ENCODE measurements around the gene GM2A.

The GM2A gene

DNA sequence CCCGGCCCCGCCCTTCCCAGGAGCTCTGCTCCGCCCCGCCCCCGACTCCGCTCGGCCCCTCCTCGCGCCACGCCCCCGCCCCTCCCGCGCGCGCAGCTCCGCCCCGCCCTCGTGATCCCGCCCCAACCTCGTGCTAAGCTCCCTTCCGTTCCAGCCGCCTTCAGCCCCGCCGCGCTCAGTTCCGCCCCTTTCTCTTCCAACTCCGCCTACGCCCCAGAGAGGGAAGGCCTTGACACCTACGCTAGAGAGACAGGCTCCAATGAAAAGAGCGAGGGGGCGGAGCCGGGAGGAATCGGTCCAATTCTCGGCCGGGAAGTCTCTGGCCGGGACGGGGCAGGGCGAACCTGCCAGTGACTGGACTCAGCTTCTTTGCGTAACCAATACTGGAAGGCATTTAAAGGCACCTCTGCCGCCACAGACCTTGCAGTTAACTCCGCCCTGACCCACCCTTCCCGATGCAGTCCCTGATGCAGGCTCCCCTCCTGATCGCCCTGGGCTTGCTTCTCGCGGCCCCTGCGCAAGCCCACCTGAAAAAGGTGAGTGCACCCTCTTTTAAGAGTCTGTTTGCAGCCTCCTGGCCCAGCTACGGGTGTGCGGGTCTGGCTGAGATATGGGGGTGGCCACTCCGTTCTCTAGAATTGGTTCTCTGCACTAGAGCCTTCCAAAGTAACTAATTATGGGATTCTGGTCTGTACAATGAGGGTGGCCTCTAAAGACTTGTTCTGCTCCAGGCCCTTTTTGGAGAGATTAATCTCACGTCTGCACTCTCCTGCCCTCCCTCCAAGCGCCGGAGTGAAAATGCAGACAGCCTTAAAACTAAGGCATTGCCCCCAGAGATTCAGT lies at the start of gene GM2A:
GM2A (plus strand) TSS at position 424 of the 843 bp plus-strand sequence; CDS start at position 456, 32 bp downstream.
- DNase-seq (ENCODE audit: low read depth in 2 of 2) = peak; percentile 94 to 97

DNA sequence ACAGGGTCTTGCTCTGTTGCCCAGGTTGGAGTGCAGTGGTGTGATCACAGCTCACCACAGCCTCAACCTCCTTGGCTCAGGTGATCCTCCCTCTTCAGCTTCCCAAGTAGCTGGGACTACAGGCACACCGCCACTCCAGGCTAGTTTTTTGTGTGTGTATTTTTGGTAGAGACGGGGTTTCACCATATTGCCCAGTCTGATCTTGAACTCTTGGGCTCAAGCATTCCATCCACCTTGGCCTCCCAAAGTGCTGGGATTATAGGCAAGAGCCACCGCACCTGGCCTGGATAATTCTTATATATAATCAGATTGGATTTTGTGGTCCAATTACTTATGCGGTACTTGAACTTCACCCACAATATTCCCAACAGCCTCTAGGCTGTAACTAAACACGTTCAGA lies 48.9 kb upstream of the GM2A start:
- DNase-seq (ENCODE audit: low read depth in 2 of 2) = no peak

DNA sequence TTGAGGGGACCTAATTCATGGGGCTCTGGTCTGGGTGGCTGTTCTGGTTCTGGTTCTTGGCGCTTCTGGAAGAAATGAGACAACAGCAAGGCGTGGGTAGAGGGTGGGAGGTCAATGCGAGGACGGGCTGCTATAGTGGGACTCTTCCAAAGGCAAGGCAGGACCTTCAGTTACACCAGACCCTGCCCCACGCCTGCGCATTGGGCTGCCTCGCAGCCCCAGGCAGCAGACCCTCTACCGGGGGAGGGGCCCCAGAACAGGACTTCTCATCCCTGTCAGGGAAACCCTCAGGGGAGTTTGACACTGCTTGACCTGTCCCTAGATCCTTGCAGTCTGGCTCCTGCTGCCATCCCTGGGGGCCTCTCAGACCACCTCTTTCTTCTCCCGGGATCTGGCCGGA lies 47.6 kb upstream of the GM2A start:
- no peak for DNase-seq (ENCODE audit: low read depth in 2 of 2)

DNA sequence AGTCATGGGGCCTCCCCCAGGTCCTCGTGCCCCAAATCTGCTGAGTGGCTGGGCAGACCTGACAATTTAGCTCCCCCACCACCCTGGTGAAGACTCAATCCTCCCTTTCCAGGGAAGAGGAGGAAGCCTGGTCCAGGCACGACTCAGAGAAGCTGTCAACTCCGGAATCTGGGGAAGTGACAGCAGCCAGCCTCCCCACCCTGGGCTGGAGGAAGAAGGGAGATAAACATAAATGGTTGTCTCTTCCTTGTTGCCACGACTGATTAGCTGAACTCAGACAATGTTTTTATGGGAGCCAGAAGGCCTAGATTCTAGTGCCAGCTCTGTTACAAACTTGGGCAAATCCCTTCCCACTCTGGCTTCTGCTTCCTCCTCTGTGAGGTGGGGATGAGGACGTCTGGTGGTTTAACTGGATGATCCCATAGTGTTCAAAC lies 44.5 kb upstream of the GM2A start:
- no peak for DNase-seq (ENCODE audit: low read depth in 2 of 2)

DNA sequence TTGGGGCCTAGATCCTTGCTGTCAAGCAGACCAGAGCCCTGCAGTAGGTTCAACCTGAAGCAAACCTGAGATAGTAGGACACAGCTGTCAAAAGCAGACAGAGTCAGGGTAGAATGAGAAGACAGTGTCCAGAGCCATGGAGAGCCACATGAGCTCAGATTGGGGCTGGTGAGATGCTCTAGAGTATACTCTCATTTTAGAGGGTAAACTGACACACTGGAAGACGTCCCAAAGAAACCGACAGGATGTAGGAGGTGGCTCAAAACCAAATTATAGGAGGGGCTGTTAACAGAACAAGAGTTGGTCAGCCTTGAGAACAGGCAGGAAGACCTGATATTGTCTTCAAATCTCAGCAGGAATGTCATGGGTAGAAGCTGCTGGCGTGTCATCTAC lies 40.6 kb upstream of the GM2A start:
- DNase-seq (ENCODE audit: low read depth in 2 of 2) = no peak

DNA sequence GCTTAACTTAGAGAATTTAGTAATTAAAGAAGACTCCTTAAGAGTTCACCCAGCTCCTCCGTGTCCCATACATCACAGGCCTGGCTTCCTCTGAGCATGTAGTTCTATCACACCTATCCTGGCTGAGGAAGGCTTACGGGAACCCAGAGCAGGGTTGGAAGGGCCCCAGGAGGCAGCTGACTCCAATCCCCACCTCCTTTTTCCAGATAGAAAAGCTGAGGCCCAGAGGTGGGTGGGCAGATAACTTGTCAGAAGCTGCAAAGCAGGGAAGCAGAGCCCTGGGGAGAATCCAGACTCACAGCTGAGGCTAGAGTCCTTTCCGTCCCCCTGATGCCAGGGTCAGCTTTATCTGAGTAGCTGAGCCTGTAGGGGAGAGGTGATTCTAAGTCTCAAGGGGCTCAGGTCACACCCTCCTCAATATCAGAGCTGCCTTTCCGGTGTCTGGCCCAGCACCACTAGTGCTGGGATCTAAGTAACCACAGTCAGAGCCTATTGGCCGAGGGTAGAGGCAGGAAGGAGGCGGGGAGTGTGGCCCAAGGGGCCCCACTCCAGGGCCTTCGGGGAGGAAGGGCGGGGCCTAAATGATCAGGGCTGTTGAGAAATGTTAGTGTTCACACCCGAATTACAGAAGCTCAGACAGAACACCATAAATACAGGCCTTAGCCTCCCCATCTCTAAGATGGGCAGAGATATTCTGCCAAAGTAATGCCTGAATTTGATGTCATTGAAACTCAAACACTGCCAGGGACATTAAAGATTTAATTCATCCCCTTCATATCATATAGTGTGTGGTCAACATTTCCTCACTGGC lies 39.0 kb upstream of the GM2A start:
- peak; percentile 66 to 67 for DNase-seq (ENCODE audit: low read depth in 2 of 2)

DNA sequence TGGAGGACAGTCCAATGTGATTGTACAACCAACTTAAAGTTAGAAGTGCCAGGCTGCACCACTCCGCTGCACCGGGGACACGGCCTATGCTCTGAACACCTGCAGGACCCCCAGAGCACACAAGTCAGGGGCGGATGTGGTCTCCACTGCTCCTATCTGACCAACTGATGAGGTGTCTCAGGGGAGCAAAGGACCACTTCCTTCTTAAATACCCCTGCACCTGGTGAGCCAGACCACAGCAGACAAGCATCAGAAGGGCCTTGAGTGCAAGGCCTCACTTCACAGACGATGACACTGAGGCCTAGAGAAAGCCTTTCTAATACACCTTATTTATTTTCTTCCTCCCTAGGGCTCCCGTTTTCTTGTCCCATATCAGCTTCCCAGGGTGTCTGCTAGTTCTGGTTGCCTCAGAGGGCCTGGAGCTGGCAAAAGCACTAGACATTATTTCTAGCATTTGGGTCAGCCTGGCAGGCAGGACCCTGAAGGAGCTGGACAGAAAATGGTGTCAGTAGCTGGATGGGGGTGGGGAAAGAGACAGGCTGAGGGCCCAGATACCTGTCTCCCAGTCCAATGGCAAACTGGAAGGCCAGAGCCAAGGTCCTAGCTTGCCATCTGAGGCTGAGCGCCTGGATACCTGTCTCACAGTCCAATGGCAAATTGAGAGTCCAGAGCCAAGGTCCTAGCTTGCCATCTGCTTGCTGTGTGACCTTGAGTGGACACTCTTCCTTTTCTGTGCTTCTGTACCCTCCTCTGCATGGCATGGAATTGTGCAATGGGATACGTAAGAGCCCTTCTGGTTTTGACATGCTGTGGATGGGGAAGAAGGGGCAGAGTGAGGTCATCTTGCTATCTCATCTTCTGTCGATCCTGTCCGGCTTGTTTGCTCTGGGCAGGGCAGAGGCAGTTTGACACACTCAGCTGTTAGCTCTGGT lies 38.1 kb upstream of the GM2A start:
- DNase-seq (ENCODE audit: low read depth in 2 of 2) = no peak

DNA sequence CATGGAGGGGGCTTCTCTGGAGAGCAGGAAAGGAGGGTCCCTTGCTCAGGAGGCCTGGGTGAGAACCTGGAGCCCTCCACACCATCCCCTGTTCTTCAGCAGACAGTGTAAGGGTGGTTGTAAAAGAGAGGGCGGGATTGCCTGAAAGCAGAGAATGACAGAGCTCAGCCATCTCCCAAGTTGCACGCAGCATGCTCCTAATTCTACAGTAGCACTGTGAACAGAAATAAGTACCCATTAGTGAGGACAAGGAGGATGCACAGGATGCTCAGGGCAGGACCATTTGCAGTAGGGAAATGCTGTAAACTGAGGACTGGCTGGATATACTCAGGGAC lies 37.5 kb upstream of the GM2A start:
- no peak for DNase-seq (ENCODE audit: low read depth in 2 of 2)

DNA sequence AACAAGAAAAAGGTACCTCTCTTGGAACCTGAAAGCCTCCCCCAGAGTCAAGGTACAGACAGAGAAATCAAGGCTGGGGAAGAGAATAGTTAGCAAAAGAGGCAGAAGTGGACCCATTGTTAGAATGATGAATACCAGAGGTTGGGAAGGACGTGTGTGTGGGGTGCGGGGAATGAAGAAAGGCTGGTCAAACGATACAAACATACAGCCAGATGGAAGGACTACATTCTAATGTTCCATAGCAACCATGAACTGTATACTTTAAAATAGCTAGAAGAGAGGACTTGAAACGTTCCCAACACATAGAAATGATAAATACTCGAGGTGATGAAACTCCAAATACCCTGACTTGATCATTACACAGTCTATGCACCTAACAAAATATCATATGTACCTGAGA lies 36.2 kb upstream of the GM2A start:
- no peak for DNase-seq (ENCODE audit: low read depth in 2 of 2)

DNA sequence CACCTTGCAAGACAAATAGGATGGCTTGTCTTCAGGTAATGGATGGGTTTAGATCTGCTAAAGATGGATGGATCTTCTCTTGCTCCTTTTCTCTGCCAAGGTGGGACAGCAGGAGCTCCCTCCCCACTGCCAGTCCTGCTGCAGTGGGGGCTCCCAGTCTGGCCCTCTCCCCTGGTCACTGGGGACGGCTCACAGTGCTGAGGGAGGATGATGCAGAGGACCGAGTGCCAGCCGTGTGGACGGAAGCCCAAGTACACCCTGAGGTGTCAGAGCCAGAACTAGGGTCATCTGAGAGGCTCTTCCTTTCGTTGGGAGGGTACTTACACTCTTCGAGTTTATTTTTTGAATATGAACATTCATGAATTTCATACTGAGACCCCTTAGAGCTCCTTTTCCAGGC lies 34.8 kb upstream of the GM2A start:
- DNase-seq (ENCODE audit: low read depth in 2 of 2) = no peak

DNA sequence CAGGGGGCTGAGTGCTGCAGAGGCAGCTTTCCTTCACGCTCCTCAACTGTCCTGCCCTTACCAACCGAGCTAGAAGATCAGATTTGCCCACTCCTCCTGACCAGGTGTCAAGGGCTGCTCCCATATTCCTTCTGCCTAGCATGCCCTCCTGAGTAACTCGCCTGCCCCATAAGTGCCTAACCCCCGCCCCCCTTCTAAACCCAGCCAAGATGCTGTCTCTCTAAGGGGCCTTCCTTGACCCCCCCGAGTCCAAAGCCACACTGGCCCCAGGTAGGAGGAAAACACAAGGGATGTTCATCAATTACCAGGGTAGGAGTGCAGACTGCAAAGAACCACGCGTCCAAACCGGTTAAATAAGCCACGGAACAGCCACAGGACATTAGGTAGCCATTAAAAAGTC lies 33.8 kb upstream of the GM2A start:
- DNase-seq (ENCODE audit: low read depth in 2 of 2) = no peak

DNA sequence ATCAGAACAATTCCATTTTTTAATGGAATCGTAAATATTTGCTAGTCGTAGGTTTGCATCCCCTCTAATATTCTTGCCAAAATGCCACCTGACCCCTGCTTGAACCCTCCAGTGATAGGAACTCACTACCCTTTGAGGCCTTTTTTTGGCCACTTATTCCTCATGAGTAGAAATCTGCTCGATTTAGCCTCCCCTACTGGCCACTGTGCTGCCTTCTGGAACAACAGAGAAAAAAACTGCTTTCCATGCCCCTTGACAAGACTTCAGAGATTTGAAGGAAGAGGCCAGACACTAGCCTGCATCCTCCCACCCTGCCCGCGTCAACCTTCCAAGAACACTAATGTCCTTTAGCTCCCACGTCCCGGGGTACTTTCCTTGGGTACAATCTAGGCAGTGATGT lies 33.2 kb upstream of the GM2A start:
- DNase-seq (ENCODE audit: low read depth in 2 of 2) = no peak

DNA sequence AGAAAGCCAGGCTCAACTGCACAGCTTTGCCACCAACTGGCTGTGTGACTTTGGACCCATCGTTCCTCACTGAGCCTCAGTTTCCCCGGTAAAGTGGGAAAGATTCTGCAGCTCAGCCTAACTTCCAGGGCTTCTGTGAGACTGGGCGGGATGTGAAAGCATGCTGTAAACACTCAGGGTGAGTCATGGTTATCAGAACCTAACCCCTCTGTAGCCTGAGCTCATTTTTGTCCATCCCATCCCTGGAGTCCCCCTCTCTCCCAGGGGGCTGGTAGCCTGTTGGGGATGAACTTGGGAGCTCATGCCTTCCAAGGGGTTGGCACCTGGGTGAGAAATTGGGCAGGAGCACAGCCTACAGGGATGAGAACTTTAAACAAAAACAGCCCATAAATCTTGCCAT lies 31.4 kb upstream of the GM2A start:
- DNase-seq (ENCODE audit: low read depth in 2 of 2) = no peak

DNA sequence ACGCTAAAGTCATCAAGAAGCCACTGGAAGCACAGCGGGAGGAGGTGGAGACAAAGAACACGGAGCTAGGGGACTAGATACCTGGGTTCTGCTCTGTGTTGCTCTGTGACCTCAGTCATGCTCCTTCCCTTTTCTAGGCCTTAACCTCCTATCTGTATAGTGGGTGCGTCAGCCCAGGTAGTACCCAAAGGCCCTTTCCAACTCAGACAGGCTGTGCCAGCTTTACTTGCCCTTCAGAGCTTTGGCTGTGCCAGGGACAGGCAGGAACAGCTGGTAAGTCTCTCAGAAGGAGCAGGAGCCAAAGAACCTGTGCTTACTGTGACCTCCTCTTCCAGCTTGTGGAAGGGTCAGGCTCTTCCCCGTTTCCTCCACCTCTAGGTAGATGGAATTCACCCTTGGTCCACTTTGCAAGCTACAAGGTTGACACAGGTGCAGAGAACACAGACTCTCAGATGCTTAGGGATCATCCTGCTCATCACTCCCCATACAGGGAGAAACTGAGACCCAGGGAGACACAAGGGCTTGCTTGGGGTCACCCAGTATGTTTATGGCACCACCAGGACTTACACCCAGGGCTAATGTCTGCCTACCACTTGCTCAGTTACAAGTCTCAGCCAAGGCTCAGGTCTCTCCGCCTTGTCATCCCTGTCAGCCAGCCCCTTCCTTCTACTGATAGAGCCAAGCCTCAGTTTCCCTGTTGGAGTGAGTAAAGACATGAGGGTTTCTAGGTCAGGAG lies 30.8 kb upstream of the GM2A start:
- DNase-seq (ENCODE audit: low read depth in 2 of 2) = no peak

DNA sequence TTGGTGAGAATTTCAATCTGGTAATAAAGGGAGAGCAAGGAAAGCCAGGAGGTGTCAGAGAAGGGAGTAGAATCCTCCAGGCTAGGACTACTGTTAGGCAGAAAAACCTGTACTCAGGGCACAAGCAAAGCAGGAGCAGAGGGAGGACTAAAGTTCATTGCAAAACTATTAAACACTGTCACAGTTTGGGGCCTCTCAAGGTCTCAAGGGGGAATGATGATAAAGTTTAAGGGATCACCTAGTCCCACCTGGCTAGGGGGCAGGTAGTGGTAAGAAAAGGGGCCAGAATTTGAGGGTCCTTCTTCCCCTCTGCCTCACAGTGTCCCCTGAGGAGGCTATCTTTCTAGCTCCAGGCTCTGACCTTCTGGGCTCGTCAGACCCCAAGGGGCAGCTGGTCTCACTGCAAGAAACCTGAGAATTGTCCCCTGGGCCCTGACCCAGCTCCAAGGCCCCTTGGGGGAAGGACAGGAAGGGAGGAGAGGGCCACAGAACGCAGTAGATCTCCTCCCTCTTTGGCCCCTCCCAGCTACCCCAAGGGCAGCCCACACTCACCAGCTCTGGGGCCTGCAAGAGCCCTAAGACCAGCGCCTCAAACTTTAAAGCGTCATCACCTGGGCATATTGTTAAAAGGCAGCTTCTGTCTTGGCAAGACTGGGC lies 30.1 kb upstream of the GM2A start:
- no peak for DNase-seq (ENCODE audit: low read depth in 2 of 2)

DNA sequence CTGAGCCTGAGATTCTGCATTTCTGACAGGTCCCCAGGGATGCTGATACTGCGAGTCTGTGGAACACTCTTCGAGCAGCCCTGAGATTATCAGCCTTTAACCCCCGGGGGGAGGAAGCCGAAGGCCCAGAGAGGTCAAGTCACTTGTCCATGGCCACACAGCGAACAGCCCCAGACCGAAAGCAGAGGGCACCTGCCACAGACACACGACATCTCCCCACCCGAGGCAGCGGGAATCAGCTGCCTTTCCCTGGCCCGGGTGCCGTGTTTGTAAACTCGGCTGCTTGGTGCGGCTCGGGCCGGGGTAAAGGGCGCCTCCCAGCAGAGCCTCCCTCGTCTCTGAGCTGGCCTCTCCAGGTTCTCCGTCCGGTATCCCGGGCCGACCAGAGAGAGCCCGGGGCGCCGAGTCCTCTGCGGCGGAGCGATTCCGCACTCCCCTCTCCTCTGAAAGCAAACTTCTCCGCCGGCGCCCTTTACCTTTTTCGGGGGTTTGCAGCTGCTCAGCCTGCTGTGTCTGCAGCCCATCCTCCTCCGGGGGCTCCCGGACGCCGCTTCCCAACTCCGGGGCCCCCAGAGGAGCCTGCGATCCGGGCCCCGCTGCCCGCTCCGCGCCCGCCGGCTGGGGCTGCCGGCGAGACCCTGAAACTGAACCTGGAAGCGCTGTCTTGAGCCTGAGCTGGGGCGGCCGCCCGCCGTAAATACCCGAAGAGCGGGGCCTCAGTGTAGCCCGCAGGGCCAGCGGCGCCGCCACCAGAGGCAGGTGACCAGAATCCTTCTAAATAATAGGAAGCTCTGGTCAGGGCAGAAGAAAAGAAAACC lies 29.3 kb upstream of the GM2A start, which contains the start of gene CCDC69:
CCDC69 (minus strand) TSS at position 646 of the 818 bp plus-strand sequence; CDS start at position 524, 122 bp downstream.
- no peak for DNase-seq (ENCODE audit: low read depth in 2 of 2)

DNA sequence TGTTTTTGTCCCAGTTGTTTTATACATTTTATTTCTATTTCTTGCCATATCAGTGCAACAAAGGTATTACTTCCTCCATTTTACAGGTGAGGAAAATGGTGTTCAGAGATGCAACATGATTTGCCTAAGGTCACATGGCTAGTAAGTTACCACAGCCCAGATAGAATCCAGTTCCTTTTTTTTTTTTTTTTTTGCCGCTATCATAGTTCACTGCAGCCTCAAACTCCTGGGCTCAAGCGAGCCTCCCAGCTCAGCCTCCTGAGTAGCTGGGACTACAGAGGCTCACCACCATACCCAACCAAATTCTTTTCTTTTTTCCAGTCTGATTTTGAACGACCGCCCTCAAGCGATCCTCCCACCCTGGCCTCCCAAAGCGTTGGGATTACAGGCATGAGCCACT lies 28.6 kb upstream of the GM2A start:
- no peak for DNase-seq (ENCODE audit: low read depth in 2 of 2)

DNA sequence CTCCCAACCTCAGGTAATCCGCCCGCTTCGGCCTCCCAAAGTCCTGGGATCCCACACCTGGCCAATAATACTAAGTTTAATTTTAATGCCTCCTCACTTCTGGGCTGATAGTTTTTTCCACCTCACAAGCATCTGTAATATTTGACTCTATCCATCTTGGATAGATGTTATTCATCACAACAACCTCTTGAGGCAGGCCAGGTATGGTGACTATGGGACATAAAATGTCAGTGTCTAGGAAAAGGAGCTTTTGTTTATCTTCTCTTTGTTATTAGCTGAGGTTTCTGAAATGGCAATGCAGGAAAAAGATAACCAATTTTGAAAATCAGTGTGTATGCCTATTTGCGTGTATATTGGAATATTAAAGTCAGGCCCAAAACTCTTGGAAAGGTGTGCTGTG lies 27.9 kb upstream of the GM2A start:
- no peak for DNase-seq (ENCODE audit: low read depth in 2 of 2)

DNA sequence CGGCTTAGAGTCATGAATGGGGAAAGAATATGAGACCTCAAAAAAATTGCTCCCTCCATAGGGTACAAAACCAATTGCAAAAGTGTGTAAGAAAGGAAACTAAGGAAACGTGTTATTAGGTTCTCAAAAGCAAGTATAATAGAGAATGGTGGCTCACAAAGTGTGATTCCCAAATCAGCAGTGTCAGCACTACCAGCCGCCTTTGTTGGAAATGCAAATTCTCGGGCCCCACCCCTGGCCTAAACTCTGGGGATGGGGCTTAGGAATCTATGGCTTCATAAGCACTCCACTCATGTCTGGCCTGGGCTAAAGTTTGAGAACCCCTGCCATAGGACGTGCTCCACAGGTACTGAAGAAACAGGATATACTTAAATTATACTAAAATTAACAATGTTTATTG lies 27.5 kb upstream of the GM2A start:
- DNase-seq (ENCODE audit: low read depth in 2 of 2) = no peak

DNA sequence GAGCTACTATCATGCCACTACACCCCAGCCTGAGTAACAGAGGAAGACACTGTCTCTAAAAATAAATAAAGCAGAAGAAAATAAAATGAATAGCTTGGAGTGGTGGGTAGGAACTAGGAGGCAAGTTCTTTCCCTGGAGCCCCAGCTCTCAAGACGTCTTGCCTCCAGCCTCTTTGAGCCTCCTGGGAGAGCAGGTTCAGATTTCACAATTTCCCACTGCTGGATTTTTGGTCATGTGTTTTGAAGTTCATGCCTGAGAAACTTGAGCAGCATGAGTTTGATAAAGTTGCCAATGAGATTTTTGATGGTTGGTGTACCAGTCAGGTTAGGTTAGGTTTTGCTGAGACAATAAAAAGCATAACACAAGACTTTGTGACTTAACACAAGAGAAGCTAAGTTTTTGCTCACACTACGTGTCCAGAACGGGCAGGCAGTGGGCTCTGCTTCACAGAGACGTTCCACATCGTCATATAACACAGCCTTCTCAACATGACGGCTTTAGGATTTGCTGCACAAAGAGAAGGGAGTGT lies 25.0 kb upstream of the GM2A start:
- DNase-seq (ENCODE audit: low read depth in 2 of 2) = no peak

Measured in activated CD8-positive, alpha-beta memory T cell treated with anti-CD3 and anti-CD28 coated beads for 4 hours (primary cell).